ENCODE measurements around the gene LGR6.
"Not testable (repeated sequence)": the region's sequence is repeated elsewhere in the genome, so short reads cannot be mapped to it uniquely, and the experiment has no call there.

GRCh38 chr1:202180751-202181139 lies 12.9 kb upstream of the LGR6 start:
- TF ChIP-seq CTCF, EP300, POLR2A, POLR2AphosphoS5 (IDR thresholded peaks at IDR 0.05): not testable (repeated sequence)

Measured in suprapubic skin (tissue), 4 donors.